ENCODE measurements around the gene HNMT.

DNA sequence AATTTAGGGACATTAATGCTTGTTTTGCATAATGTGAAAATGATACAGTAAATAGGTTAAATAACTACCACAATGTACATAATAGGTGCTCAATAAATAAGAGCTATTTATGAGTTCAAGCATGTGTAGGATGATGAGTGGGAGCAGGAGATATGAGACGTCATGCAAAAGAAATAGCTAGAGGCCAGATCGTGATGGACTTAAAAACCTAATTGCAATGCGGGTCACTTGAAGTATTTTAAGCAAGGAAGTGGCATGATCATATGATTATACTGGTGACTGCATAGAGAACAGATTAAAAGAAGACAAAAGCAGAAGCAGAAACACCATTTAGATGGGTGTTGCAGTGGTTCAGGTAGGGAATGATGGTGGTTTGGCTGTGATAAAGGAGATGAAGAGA is 78.0 kb downstream of the HNMT start:
- TF ChIP-seq, protein P1, sequence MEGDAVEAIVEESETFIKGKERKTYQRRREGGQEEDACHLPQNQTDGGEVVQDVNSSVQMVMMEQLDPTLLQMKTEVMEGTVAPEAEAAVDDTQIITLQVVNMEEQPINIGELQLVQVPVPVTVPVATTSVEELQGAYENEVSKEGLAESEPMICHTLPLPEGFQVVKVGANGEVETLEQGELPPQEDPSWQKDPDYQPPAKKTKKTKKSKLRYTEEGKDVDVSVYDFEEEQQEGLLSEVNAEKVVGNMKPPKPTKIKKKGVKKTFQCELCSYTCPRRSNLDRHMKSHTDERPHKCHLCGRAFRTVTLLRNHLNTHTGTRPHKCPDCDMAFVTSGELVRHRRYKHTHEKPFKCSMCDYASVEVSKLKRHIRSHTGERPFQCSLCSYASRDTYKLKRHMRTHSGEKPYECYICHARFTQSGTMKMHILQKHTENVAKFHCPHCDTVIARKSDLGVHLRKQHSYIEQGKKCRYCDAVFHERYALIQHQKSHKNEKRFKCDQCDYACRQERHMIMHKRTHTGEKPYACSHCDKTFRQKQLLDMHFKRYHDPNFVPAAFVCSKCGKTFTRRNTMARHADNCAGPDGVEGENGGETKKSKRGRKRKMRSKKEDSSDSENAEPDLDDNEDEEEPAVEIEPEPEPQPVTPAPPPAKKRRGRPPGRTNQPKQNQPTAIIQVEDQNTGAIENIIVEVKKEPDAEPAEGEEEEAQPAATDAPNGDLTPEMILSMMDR (IDR thresholded peaks at IDR 0.05; ENCODE audit: low read depth, low read length, poor library complexity, severe bottlenecking): no peak
- TF ChIP-seq EZH2phosphoT487 (IDR thresholded peaks at IDR 0.05; ENCODE audit: borderline replicate concordance, low read length): no peak
